SHP77 (cell line): ENCODE measurements around the gene PCYT1A.
A peak's percentile ranks its signal among the peaks of the same experiment; 100 is the strongest.
"Not testable (repeated sequence)": the region's sequence is repeated elsewhere in the genome, so short reads cannot be mapped to it uniquely, and the experiment has no call there.

Experiments used
- DNase-seq, 2 experiments: peaks; one replicate each; lab custom pipeline; 2025; lab: John Stamatoyannopoulos, UW

Gene PCYT1A

GRCh38 chr3:196192524-196193051 lies 94.9 kb downstream of the PCYT1A start:
- no peak for DNase-seq

GRCh38 chr3:196192036-196192523 lies 95.4 kb downstream of the PCYT1A start:
- DNase-seq, result no peak

DNA sequence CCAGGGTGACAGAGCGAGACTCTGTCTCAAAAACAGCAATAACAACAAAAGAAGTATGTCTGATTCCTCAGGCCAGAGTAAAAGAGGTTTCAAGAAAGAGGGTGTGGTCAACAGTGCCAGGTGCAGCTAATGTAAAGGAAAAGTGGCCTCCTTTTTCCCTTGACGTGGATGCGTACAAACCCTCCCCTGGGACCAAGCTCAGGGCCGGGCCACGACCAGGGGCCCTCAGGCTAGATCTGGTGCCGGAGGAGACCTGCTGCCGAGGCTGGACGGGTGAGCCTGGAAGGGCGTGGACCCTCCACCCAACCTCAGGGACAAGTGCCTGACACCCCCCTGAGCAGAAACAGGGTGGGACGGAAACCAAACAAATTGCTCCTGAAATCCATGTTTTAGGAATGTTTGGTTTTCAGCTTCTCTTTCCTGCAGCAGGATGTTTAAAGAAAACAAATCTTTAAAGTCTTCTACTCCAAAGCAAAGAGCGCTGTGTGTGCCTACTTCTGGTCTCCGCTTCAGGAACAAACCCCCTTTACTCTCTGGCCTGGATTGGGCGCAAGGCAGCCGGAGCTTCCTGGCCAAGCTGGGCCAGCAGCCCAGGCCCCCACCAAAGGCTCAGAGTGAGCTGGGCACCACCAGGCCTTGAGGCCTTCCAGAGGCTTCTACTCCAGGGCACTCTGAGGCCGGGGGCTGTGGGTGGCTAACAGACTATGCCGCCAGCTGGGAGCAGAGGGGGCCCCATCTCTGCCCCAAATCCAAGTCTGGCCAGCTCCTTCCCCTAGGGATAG lies 97.8 kb downstream of the PCYT1A start:
- DNase-seq, result no peak

DNA sequence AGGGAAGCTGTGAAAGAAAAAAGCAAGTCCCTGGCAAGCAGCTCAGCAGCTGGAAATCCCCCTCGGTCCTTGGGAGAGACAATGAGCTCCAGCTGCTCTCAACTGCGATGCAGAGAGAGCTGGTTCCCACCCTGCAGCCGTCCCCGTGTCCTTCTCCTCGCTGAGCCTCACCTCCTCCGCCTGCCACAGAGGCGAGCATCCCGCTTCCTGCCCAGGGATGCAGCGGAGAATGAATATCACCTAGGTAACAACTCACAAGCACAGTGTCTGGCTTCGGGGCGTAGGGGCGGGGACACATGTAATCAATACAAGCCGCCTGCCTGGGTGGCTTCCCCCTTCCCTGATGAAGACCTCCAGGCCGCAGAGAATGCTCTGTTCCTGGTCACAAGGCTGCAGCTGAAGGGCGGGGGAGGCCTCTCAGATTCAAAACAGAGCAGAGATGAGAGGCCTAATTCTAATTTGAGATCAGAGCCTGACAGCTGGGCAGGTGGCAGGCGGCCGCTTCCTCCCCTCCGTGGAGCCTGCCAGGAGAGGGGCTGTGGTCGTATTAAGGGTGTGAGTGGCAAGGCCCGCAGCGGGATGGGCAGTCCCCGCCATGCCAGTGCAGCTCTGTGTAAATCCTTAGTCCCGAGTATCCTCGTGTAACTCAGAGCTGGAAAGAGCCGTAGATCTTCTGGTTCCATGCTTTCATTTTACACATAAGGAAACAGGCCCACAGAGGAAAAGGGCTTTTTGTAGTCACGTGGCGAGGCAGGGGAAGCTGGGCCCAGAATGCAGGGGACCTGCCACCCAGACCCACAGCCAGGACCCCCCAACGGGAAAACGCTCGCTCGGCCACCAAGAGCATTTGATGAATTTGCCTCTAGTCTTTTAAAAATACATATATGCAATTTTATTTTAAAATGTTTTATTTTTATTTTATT lies 100.6 kb downstream of the PCYT1A start:
- DNase-seq, result peak; percentile 33 to 39

GRCh38 chr3:196184881-196185280 lies 102.6 kb downstream of the PCYT1A start:
- DNase-seq, result no peak

- DNase-seq, result not testable (repeated sequence)
These were observed 103.4 kb downstream of the PCYT1A start for GRCh38 chr3:196184169-196184432.

- DNase-seq, result no peak
These were observed 106.4 kb downstream of the PCYT1A start for GRCh38 chr3:196181127-196181546.

GRCh38 chr3:196180346-196180745 lies 107.2 kb downstream of the PCYT1A start:
- no peak for DNase-seq
